HL-60 (cell line): ENCODE measurements around the gene WDR70.
"Not testable (repeated sequence)": the region's sequence is repeated elsewhere in the genome, so short reads cannot be mapped to it uniquely, and the experiment has no call there.

Experiments
- DNase-seq, 2 experiments: peaks; one replicate each; pipeline ENCODE4 v3.0.0-alpha.2; 2010 to 2020; ENCODE audit warnings: low read depth in 1 of 2, low spot score in 1 of 2
- H3K27ac ChIP-seq: fragments of 250-450 bp; sonication (Bioruptor Pico); replicated peaks from 2 replicates; pipeline ENCODE4 v1.5.1; 2020; ENCODE audit warnings: mild to moderate bottlenecking, moderate library complexity
- H3K27me3 ChIP-seq: fragments of 250-450 bp; sonication (Bioruptor Pico); 2 replicates; pipeline ENCODE4 v1.5.1; 2021; ENCODE audit warnings: mild to moderate bottlenecking, moderate library complexity; ENCODE audit not compliant: insufficient read depth, poor library complexity, severe bottlenecking
- H3K4me3 ChIP-seq: replicated peaks from 2 replicates; pipeline ENCODE4 v1.5.1; 2011; ENCODE audit warnings: mild to moderate bottlenecking, control low read depth, low read length; ENCODE audit not compliant: insufficient read depth
- GABPA ChIP-seq: IDR thresholded peaks from 2 replicates; pipeline ENCODE4 v1.6.1; 2012; ENCODE audit warnings: low read depth
- POLR2AphosphoS5 ChIP-seq: IDR thresholded peaks from 2 replicates; pipeline ENCODE4 v1.6.1; 2012; ENCODE audit warnings: low read depth
- REST ChIP-seq: IDR thresholded peaks from 2 replicates; pipeline ENCODE4 v1.6.1; 2012; ENCODE audit warnings: low read depth; ENCODE audit not compliant: insufficient replicate concordance
- SPI1 ChIP-seq: IDR thresholded peaks from 2 replicates; pipeline ENCODE4 v1.6.1; 2012; ENCODE audit warnings: low read depth, mild to moderate bottlenecking, borderline replicate concordance
- TF ChIP-seq, protein P1 (sequence below): IDR thresholded peaks from one replicate; pipeline ENCODE4 v1.5.1; 2011; ENCODE audit warnings: low read length, control low read depth, inconsistent platforms; ENCODE audit not compliant: insufficient read depth

WDR70 gene

GRCh38 chr5:37511646-37512045, 132.5 kb downstream of the WDR70 start:
- no peak for TF ChIP-seq POLR2AphosphoS5
- no peak overlapping the region for H3K4me3 ChIP-seq
- H3K27ac ChIP-seq = no peak overlapping the region
- H3K27me3 ChIP-seq = no peaks in the 10 kb centered on the region
- DNase-seq = no peak

DNA sequence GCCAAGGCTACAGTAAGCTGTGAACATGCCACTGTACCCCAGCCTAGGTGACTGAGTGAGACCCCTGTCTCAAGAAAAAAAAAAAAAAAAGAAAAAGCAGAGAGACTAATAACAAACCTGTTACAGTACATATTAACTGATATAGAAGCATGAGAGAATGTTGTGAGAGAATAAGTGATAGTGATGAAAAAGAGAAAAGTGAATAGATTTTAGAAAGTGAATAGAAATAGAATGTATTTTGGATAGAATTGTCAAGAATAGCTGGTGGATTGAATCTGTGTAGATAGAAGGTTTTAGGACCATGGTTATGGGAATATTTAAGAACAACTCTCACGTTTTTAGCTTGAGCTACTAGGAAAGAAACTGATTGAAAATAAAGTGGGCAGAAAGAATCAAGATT, 135.8 kb downstream of the WDR70 start:
- Histone ChIP-seq H3K27ac (no peak overlapping the region), H3K4me3 (no peak overlapping the region), H3K27me3 (no peaks in the 10 kb centered on the region)
- DNase-seq = no peak
- TF ChIP-seq GABPA = no peak
- TF ChIP-seq REST = no peak
- TF ChIP-seq, protein P1, sequence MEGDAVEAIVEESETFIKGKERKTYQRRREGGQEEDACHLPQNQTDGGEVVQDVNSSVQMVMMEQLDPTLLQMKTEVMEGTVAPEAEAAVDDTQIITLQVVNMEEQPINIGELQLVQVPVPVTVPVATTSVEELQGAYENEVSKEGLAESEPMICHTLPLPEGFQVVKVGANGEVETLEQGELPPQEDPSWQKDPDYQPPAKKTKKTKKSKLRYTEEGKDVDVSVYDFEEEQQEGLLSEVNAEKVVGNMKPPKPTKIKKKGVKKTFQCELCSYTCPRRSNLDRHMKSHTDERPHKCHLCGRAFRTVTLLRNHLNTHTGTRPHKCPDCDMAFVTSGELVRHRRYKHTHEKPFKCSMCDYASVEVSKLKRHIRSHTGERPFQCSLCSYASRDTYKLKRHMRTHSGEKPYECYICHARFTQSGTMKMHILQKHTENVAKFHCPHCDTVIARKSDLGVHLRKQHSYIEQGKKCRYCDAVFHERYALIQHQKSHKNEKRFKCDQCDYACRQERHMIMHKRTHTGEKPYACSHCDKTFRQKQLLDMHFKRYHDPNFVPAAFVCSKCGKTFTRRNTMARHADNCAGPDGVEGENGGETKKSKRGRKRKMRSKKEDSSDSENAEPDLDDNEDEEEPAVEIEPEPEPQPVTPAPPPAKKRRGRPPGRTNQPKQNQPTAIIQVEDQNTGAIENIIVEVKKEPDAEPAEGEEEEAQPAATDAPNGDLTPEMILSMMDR = no peak
- TF ChIP-seq POLR2AphosphoS5 = no peak
- no peak for TF ChIP-seq SPI1

GRCh38 chr5:37517686-37518085, 138.6 kb downstream of the WDR70 start:
- no peak overlapping the region for H3K27ac ChIP-seq
- TF ChIP-seq, protein P1 = no peak
- no peak for TF ChIP-seq POLR2AphosphoS5
- no peak for TF ChIP-seq GABPA
- TF ChIP-seq SPI1 = no peak
- H3K27me3 ChIP-seq = no peaks in the 10 kb centered on the region
- no peak for DNase-seq
- H3K4me3 ChIP-seq = no peak overlapping the region

GRCh38 chr5:37518356-37518755, 139.2 kb downstream of the WDR70 start:
- H3K27ac ChIP-seq, H3K4me3 ChIP-seq, DNase-seq, H3K27me3 ChIP-seq: not testable (repeated sequence)

DNA sequence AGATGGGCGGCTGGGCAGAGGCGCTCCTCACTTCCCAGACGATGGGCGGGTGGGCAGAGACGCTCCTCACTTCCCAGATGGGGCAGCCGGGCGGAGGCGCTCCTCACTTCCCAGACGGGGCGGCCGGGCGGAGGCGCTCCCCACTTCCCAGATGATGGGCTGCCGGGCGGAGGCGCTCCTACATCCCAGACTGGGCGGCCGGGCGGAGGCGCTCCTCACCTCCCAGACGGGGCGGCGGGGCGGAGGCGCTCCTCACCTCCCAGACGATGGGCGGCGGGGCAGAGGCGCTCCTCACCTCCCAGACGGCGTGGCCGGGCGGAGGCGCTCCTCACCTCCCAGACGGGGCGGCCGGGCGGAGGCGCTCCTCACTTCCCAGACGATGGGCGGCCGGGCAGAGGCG, 140.2 kb downstream of the WDR70 start:
- no peaks in the 10 kb centered on the region for H3K27me3 ChIP-seq
- no peak overlapping the region for H3K27ac ChIP-seq
- H3K4me3 ChIP-seq = no peak overlapping the region
- DNase-seq = no peak
- TF ChIP-seq SPI1 (no peak), POLR2AphosphoS5 (no peak), REST (no peak), GABPA (no peak)
- TF ChIP-seq, protein P1 = no peak
